H9 (cell line): ENCODE data around the gene POLR2H. TPM values are rescaled to one million over a fixed set of nuclear protein-coding genes. Genes with fewer than 3 reads are reported as not detected.

ENCODE experiments used
- DNase-seq: peaks from one replicate; pipeline ENCODE4 v3.0.0-alpha.2; 2017
- H2AFZ ChIP-seq: one replicate; pipeline ENCODE4 v1.6.1; 2013; ENCODE audit warnings: mild to moderate bottlenecking, low read length, control low read depth, moderate library complexity
- H2AK5ac ChIP-seq: 2 replicates; pipeline ENCODE4 v1.6.1; 2013; ENCODE audit warnings: low read length, control low read depth, mixed read lengths; ENCODE audit not compliant: insufficient read length
- H2BK120ac ChIP-seq: one replicate; pipeline ENCODE4 v1.6.1; 2013; ENCODE audit warnings: low read depth, mild to moderate bottlenecking, low read length, control low read depth, inconsistent platforms; ENCODE audit not compliant: poor library complexity, severe bottlenecking
- H2BK12ac ChIP-seq: 2 replicates; pipeline ENCODE4 v1.6.1; 2013; ENCODE audit warnings: low read length, control low read depth, mixed read lengths, low read depth; ENCODE audit not compliant: insufficient read length
- H2BK15ac ChIP-seq: 2 replicates; pipeline ENCODE4 v1.6.1; 2013; ENCODE audit warnings: low read depth, low read length, control low read depth
- H2BK20ac ChIP-seq: one replicate; pipeline ENCODE4 v1.6.1; 2013; ENCODE audit warnings: low read depth, mild to moderate bottlenecking, low read length, control low read depth, inconsistent platforms; ENCODE audit not compliant: poor library complexity, severe bottlenecking
- H2BK5ac ChIP-seq: 2 replicates; pipeline ENCODE4 v1.6.1; 2013; ENCODE audit warnings: low read length, control low read depth, mixed read lengths; ENCODE audit not compliant: insufficient read length
- H3K14ac ChIP-seq: 2 replicates; pipeline ENCODE4 v1.6.1; 2013; ENCODE audit warnings: low read length, control low read depth; ENCODE audit not compliant: insufficient read depth
- H3K18ac ChIP-seq: 2 replicates; pipeline ENCODE4 v1.6.1; 2013; ENCODE audit warnings: low read depth, mild to moderate bottlenecking, mixed read lengths, low read length, control low read depth; ENCODE audit not compliant: insufficient read length
- H3K23ac ChIP-seq: 2 replicates; pipeline ENCODE4 v1.6.1; 2013; ENCODE audit warnings: low read length, control low read depth, mixed read lengths, low read depth; ENCODE audit not compliant: insufficient read length
- H3K23me2 ChIP-seq: 2 replicates; pipeline ENCODE4 v1.6.1; 2013; ENCODE audit warnings: low read depth, mild to moderate bottlenecking, mixed read lengths, low read length, control low read depth; ENCODE audit not compliant: insufficient read length, poor library complexity, severe bottlenecking
- H3K27ac ChIP-seq: 2 replicates; pipeline ENCODE4 v1.5.1; 2013; ENCODE audit warnings: low read length, control low read depth, mixed read lengths, low read depth; ENCODE audit not compliant: insufficient read length
- H3K27me3 ChIP-seq: 2 replicates; pipeline ENCODE4 v1.6.1; 2013; ENCODE audit warnings: low read length, control low read depth, inconsistent platforms; ENCODE audit not compliant: insufficient read depth
- H3K4ac ChIP-seq: 2 replicates; pipeline ENCODE4 v1.6.1; 2013; ENCODE audit warnings: low read depth, mild to moderate bottlenecking, control low read depth, inconsistent platforms, low read length, moderate library complexity
- H3K4me1 ChIP-seq: 2 replicates; pipeline ENCODE4 v1.6.1; 2013; ENCODE audit warnings: low read length, control low read depth, inconsistent platforms; ENCODE audit not compliant: insufficient read depth
- H3K4me2 ChIP-seq: 2 replicates; pipeline ENCODE4 v1.6.1; 2013; ENCODE audit warnings: low read length, control low read depth, mixed read lengths; ENCODE audit not compliant: insufficient read length, insufficient read depth
- H3K56ac ChIP-seq: 2 replicates; pipeline ENCODE4 v1.6.1; 2013; ENCODE audit warnings: low read depth, mild to moderate bottlenecking, mixed read lengths, low read length, control low read depth; ENCODE audit not compliant: insufficient read length
- H3K79me1 ChIP-seq: 2 replicates; pipeline ENCODE4 v1.6.1; 2013; ENCODE audit warnings: low read depth, mild to moderate bottlenecking, moderate library complexity, low read length, control low read depth, inconsistent platforms; ENCODE audit not compliant: insufficient read depth, poor library complexity, severe bottlenecking
- H3K79me2 ChIP-seq: 2 replicates; pipeline ENCODE4 v1.6.1; 2013; ENCODE audit warnings: low read length, control low read depth, inconsistent platforms; ENCODE audit not compliant: insufficient read depth
- H3K9ac ChIP-seq: 2 replicates; pipeline ENCODE4 v1.6.1; 2013; ENCODE audit warnings: low read length, control low read depth, mixed read lengths; ENCODE audit not compliant: insufficient read length; ENCODE audit errors: extremely low read depth
- H3K9me3 ChIP-seq: one replicate; pipeline ENCODE4 v1.6.1; 2013; ENCODE audit warnings: low read depth, low read length, inconsistent platforms; ENCODE audit not compliant: control insufficient read depth
- H3T11ph ChIP-seq: one replicate; pipeline ENCODE4 v1.6.1; 2013; ENCODE audit warnings: mild to moderate bottlenecking, low read length, control low read depth, inconsistent platforms
- H4K20me1 ChIP-seq: one replicate; pipeline ENCODE4 v1.6.1; 2013; ENCODE audit not compliant: control insufficient read depth, insufficient read length, insufficient read depth
- H4K5ac ChIP-seq: 2 replicates; pipeline ENCODE4 v1.6.1; 2013; ENCODE audit warnings: low read depth, mild to moderate bottlenecking, mixed read lengths, low read length, control low read depth; ENCODE audit not compliant: insufficient read length
- H4K8ac ChIP-seq: replicated peaks from 2 replicates; pipeline ENCODE4 v1.6.1; 2013; ENCODE audit warnings: low read length, control low read depth, mixed read lengths, low read depth; ENCODE audit not compliant: insufficient read length
- H4K91ac ChIP-seq: 2 replicates; pipeline ENCODE4 v1.6.1; 2013; ENCODE audit warnings: low read depth, mild to moderate bottlenecking, moderate library complexity, mixed read lengths, low read length, control low read depth; ENCODE audit not compliant: insufficient read length
- H3K27ac Mint-ChIP-seq, 3 experiments: 2 replicates in 2 of 3; 3 replicates in 1 of 3; pipeline ENCODE4 v1.8.0; 2020 to 2021; ENCODE audit warnings: mixed read lengths in 3 of 3, mild to moderate bottlenecking in 1 of 3, moderate library complexity in 1 of 3
- H3K27me3 Mint-ChIP-seq: 2 replicates; pipeline ENCODE4 v1.8.0; 2021; ENCODE audit warnings: low read depth, mild to moderate bottlenecking, moderate library complexity, mixed read lengths
- H3K36me3 Mint-ChIP-seq, 3 experiments: 2 replicates in 2 of 3; 3 replicates in 1 of 3; pipeline ENCODE4 v1.8.0; 2020 to 2021; ENCODE audit warnings: low read depth in 3 of 3, mixed read lengths in 3 of 3; ENCODE audit not compliant: insufficient read depth in 1 of 3
- H3K4me1 Mint-ChIP-seq, 2 experiments: 2 replicates each; pipeline ENCODE4 v1.8.0; 2020; ENCODE audit warnings: mixed read lengths in 2 of 2
- H3K4me3 Mint-ChIP-seq, 2 experiments: 2 replicates in 1 of 2; 3 replicates in 1 of 2; pipeline ENCODE4 v1.8.0; 2020 to 2021; ENCODE audit warnings: mild to moderate bottlenecking in 2 of 2, mixed read lengths in 2 of 2, moderate library complexity in 1 of 2
- H3K9me3 Mint-ChIP-seq, 2 experiments: 2 replicates in 1 of 2; 3 replicates in 1 of 2; pipeline ENCODE4 v1.8.0; 2020; ENCODE audit warnings: mild to moderate bottlenecking in 2 of 2, mixed read lengths in 2 of 2, moderate library complexity in 1 of 2
- WGBS: extraction: QIAGEN DNeasy Blood & Tissue Kit; methylation state at CpG from one replicate; pipeline ENCODE4 v1.1.7; 2013; ENCODE audit warnings: missing lambda C conversion rate, low lambda C conversion rate, mixed read lengths; ENCODE audit not compliant: insufficient read length; ENCODE audit errors: extremely low coverage; 5-methylcytosine and 5-hydroxymethylcytosine counted together
- long read RNA-seq: library from polyadenylated mRNA; unstranded; transcript quantifications from one replicate; pipeline ENCODE4 v2.0.0, GENCODE V29; 2020
- total RNA-seq: library from RNA; stranded (reverse); gene quantifications from 2 replicates; pipeline ENCODE4 v1.2.1, GENCODE V29; 2021
- TF ChIP-seq, protein P1 (sequence below): fragments of 200-600 bp; sonication (generic); conservative IDR thresholded peaks from 3 replicates; pipeline ENCODE4 v1.8.0; 2021; ENCODE audit warnings: antibody characterized with exemption, mild to moderate bottlenecking

The POLR2H gene
- total RNA-seq, result 115 and 122 TPM in 2 replicates
- long read RNA-seq, transcript POLR2H-202 (5 exons, 878 nt), result major isoform, 9 of 93 reads
- long read RNA-seq, partial matches to known transcripts, result 66 of 93 reads
- long read RNA-seq, other reads (novel, unspliced or antisense), result 12 of 93 reads

GRCh38 chr3:184361532-184361931, at the start of gene POLR2H, which contains the start of gene CLCN2:
TSS of gene POLR2H (plus strand) at chr3:184361710. CDS start at chr3:184363493, 1,783 bp downstream.
TSS of gene CLCN2 (minus strand) at chr3:184361605. CDS start at chr3:184361479, 126 bp downstream.
- TF ChIP-seq, protein P1, sequence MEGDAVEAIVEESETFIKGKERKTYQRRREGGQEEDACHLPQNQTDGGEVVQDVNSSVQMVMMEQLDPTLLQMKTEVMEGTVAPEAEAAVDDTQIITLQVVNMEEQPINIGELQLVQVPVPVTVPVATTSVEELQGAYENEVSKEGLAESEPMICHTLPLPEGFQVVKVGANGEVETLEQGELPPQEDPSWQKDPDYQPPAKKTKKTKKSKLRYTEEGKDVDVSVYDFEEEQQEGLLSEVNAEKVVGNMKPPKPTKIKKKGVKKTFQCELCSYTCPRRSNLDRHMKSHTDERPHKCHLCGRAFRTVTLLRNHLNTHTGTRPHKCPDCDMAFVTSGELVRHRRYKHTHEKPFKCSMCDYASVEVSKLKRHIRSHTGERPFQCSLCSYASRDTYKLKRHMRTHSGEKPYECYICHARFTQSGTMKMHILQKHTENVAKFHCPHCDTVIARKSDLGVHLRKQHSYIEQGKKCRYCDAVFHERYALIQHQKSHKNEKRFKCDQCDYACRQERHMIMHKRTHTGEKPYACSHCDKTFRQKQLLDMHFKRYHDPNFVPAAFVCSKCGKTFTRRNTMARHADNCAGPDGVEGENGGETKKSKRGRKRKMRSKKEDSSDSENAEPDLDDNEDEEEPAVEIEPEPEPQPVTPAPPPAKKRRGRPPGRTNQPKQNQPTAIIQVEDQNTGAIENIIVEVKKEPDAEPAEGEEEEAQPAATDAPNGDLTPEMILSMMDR, result no peak
- Histone ChIP-seq H3K18ac (peak within 1 kb of the TSS; percentile 15), H3K79me2 (no peaks in the 10 kb centered on the region; the same call in 1 of the 2 replicates), H4K8ac (no peak within 1 kb of the TSS), H2BK5ac (no peak within 1 kb of the TSS), H3K4me2 (peak within 1 kb of the TSS; percentile 75), H2AK5ac (no peak within 1 kb of the TSS), H3K4me1 (peaks cover 2% of the 10 kb centered on the region; the same call in 1 of the 2 replicates), H3K9ac (peak within 1 kb of the TSS; percentile 64), H3K4ac (no peak within 1 kb of the TSS), H4K5ac (no peak within 1 kb of the TSS), H3K27me3 (no peaks in the 10 kb centered on the region; the same call in 1 of the 2 replicates), H4K20me1 (peaks cover 2% of the 10 kb centered on the region), H3K23ac (no peak within 1 kb of the TSS), H3K27ac (no peak within 1 kb of the TSS), H3K14ac (peak within 1 kb of the TSS; percentile 54), H3K79me1 (no peaks in the 10 kb centered on the region), H2BK12ac (no peak within 1 kb of the TSS), H3K9me3 (no peaks in the 10 kb centered on the region), H3K56ac (no peak within 1 kb of the TSS), H3T11ph (no peak within 1 kb of the TSS), H2BK120ac (no peak within 1 kb of the TSS), H3K23me2 (peaks cover 25% of the 10 kb centered on the region), H2BK20ac (no peak within 1 kb of the TSS), H2BK15ac (no peak within 1 kb of the TSS), H2AFZ (no peak within 1 kb of the TSS), H4K91ac (no peak within 1 kb of the TSS)
- H3K27me3 Mint-ChIP-seq, result peaks cover 8% of the 10 kb centered on the region
- DNase-seq, result peak; percentile 66
- H3K4me3 Mint-ChIP-seq, result peak within 1 kb of the TSS; percentile 96 to 98
- no CpG with 5 or more reads among the region's 56 CpGs for WGBS
- peaks cover 24 to 44% (median 44%) of the 10 kb centered on the region in 3 experiments; a peak in 6 of 7 replicates for H3K36me3 Mint-ChIP-seq
- peak within 1 kb of the TSS; percentile 93 to 97 (median 97) for H3K27ac Mint-ChIP-seq
- no peaks in the 10 kb centered on the region for H3K9me3 Mint-ChIP-seq
- H3K4me1 Mint-ChIP-seq, result peaks cover 23 to 26% of the 10 kb centered on the region in 2 experiments
